Endothelial cell (in vitro differentiated cells): ENCODE data around the gene ICAM3. TPM values are rescaled to one million over a fixed set of nuclear protein-coding genes. Genes with fewer than 3 reads are reported as not detected.

Experiments used
- DNase-seq: peaks from one replicate; pipeline ENCODE4 v3.0.0; 2021; ENCODE audit warnings: low spot score
- H3K27ac Mint-ChIP-seq: one replicate; pipeline ENCODE4 v1.8.0; 2021; ENCODE audit warnings: mixed read lengths, inconsistent platforms; ENCODE audit not compliant: unreplicated experiment
- H3K27me3 Mint-ChIP-seq: one replicate; pipeline ENCODE4 v1.8.0; 2021; ENCODE audit warnings: mild to moderate bottlenecking, moderate library complexity, mixed read lengths, inconsistent platforms; ENCODE audit not compliant: unreplicated experiment
- H3K36me3 Mint-ChIP-seq: one replicate; pipeline ENCODE4 v1.8.0; 2021; ENCODE audit warnings: mild to moderate bottlenecking, low read depth, mixed read lengths, inconsistent platforms; ENCODE audit not compliant: unreplicated experiment
- H3K4me1 Mint-ChIP-seq: one replicate; pipeline ENCODE4 v1.8.0; 2021; ENCODE audit warnings: mild to moderate bottlenecking, mixed read lengths, inconsistent platforms; ENCODE audit not compliant: unreplicated experiment
- H3K4me3 Mint-ChIP-seq: one replicate; pipeline ENCODE4 v1.8.0; 2021; ENCODE audit warnings: mild to moderate bottlenecking, mixed read lengths, inconsistent platforms; ENCODE audit not compliant: unreplicated experiment
- H3K9me3 Mint-ChIP-seq: one replicate; pipeline ENCODE4 v1.8.0; 2021; ENCODE audit warnings: mixed read lengths, inconsistent platforms; ENCODE audit not compliant: unreplicated experiment
- CTCF ChIP-seq: fragments of 200-600 bp; sonication (generic); IDR thresholded peaks from one replicate; pipeline ENCODE4 v1.5.0; 2021; ENCODE audit warnings: antibody characterized with exemption; ENCODE audit not compliant: unreplicated experiment
- total RNA-seq: library from RNA; stranded (reverse); fragmentation: NEBNext Ultra II Directional; extraction: Animal tissue kit (Norgen Biotek cat#: 25700); gene quantifications from one replicate; pipeline ENCODE4 v1.2.1, GENCODE V29; 2021; ENCODE audit not compliant: unreplicated experiment

Gene ICAM3
- total RNA-seq, 1 donor from 2014 or later: 24.9 TPM

GRCh38 chr19:10335352-10335985 lies 4.0 kb downstream of the ICAM3 start:
- peaks cover 17% of the 10 kb centered on the region for H3K27me3 Mint-ChIP-seq
- peaks cover 13% of the 10 kb centered on the region for H3K4me1 Mint-ChIP-seq
- H3K4me3 Mint-ChIP-seq: no peak overlapping the region
- H3K27ac Mint-ChIP-seq: no peak overlapping the region
- peaks cover 14% of the 10 kb centered on the region for H3K36me3 Mint-ChIP-seq
- peak; percentile 18 for DNase-seq
- no peaks in the 10 kb centered on the region for H3K9me3 Mint-ChIP-seq
- TF ChIP-seq CTCF: no peak

GRCh38 chr19:10334588-10335351 lies 4.7 kb downstream of the ICAM3 start:
- peak; percentile 97 for DNase-seq
- peaks cover 17% of the 10 kb centered on the region for H3K27me3 Mint-ChIP-seq
- H3K4me3 Mint-ChIP-seq: peak overlapping the region; percentile 96
- H3K4me1 Mint-ChIP-seq: peaks cover 13% of the 10 kb centered on the region
- H3K27ac Mint-ChIP-seq: peak overlapping the region; percentile 74
- H3K9me3 Mint-ChIP-seq: no peaks in the 10 kb centered on the region
- no peak for TF ChIP-seq CTCF
- peaks cover 18% of the 10 kb centered on the region for H3K36me3 Mint-ChIP-seq

GRCh38 chr19:10333758-10334587 lies 5.5 kb downstream of the ICAM3 start:
- Mint-ChIP-seq H3K4me1 (peaks cover 11% of the 10 kb centered on the region), H3K4me3 (peak overlapping the region; percentile 96), H3K9me3 (no peaks in the 10 kb centered on the region), H3K36me3 (peaks cover 18% of the 10 kb centered on the region), H3K27me3 (peaks cover 20% of the 10 kb centered on the region), H3K27ac (peak overlapping the region; percentile 92)
- no peak for TF ChIP-seq CTCF
- peak; percentile 25 for DNase-seq

GRCh38 chr19:10332965-10333757 lies 6.3 kb downstream of the ICAM3 start, which contains the start of gene RAVER1:
Gene RAVER1, minus strand, starts transcription at chr19:10333529. Its CDS starts 22 bp downstream, at chr19:10333507.
- H3K4me1 Mint-ChIP-seq: peaks cover 9% of the 10 kb centered on the region
- peaks cover 14% of the 10 kb centered on the region for H3K27me3 Mint-ChIP-seq
- H3K36me3 Mint-ChIP-seq: peaks cover 17% of the 10 kb centered on the region
- peak within 1 kb of the TSS; percentile 96 for H3K4me3 Mint-ChIP-seq
- DNase-seq: peak; percentile 97
- no peak for TF ChIP-seq CTCF
- peak within 1 kb of the TSS; percentile 92 for H3K27ac Mint-ChIP-seq
- H3K9me3 Mint-ChIP-seq: no peaks in the 10 kb centered on the region
